ELF-1 (cell line): ENCODE results near the gene ADCY5.
A peak's percentile ranks its signal among the peaks of the same experiment; 100 is the strongest.

Experiments used
- DNase-seq: peaks from one replicate; pipeline ENCODE4 v3.0.0-alpha.2; 2016; ENCODE audit warnings: low read depth, low spot score

Gene ADCY5

DNA sequence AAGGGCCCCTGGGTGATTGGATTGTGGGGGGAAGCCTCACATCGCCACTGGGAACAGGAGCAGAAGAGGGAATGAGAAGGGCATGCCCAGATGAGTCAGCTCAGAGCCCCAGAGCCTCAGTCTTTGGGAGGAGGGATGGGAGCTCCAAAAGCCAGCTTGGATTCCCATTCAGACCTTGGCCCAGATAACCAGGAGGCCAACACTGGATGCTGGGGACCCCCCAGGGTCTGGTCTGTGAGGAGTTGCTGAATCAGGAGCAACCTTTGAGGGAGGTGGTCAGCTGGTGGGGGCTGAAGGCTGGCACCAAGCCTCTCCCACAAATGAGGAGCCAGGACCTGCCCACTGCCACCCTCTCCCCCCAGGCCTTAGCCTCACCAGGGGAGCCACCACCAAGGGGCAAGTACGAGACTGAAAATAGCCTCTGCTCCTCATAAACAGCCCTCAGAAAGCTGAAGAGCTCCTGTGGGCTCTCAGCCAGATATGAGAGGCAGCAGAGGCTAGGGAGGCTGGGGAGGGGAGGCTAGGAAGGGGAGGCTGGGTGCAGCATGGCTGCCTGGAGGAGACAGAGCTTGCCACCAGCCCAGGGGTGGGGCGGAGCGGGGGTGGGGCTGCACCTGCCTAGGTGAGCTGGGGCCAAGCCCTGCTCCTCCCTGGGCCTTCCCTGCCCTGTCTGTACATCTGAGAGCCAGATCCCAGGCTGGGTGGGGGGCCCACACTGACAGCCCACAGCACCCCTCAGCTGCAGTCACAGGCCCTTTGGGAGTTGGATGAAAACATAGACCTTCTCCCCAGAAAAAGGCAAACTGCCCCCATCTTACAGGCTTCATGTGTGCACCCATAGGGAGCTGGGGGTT, 147.3 kb downstream of the ADCY5 start:
- DNase-seq, result no peak

DNA sequence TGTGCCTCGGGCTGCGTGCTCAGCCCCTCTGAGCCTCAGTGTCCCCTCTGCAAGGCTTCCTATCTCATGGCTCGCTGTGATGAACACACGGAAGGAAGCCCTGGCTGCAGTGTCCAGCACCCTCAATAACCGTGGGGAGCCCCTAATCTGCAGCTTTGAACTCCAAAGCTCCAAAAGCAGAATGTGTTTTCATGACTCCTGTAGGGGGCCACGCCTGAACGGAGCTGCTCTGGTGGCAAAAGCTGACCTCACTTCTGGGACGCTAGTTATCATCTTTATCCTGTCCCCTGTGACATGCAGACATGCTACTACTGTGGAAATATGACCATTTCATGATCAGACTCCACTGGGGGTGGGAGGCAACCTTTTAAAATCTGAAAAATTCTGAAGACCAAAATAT, 148.3 kb downstream of the ADCY5 start:
- no peak for DNase-seq

DNA sequence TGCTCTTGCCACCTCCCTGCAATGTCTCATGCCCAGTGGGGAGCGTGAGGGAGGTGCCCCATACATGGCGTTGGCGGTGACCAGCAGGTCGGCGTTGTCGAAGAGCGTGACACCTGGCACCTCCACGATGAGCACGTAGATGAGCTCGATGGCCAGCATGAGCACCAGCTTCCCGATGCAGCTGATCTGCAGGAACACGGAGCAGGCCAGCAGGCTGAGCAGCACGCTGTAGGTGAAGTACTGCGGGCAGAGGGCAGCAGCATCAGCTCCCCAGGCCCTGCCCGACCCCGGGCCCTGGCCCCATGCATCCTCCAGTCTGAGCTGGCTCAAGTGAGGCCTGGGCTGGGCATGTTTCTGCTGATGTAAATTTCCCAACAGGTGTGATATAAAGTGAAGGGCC, 148.8 kb downstream of the ADCY5 start:
- DNase-seq, result no peak

DNA sequence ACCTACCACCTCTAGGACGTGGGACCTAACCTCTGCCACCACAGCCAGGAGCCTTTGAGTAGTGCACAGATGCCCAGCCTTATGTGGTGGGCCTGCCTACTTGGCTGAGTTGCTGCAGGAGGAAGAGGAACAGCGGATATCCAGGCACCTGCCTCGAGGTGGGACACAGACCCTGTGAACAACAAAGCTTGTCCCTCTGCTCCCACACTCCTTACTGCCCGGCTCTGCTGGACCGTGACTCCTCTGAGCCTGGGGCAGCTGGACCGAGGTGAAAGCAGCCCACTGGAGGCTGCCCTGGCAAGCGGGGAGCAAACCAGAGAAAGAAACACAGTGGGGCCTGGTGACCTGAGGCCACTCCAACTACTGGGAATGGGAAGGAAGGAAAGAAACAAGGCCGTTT, 149.3 kb downstream of the ADCY5 start:
- DNase-seq, result no peak

DNA sequence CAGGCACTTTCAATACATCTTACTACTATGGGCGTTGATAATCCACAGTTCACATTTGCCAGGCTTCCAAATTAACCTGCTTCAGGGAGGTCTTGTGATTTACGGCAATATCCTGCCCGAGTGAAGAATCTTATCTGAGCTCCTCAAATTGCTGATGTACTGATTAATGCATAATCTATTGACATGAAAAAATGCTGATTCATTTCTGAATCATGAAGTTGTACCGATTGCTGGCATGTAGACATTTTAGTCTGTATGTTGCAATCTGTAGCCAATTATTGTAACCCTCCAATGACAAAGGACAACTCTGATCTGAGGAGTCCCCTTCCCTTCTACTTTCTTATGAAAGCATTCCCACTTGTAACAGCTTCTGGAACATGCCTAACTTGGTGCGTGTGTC, 150.0 kb downstream of the ADCY5 start:
- DNase-seq, result no peak

DNA sequence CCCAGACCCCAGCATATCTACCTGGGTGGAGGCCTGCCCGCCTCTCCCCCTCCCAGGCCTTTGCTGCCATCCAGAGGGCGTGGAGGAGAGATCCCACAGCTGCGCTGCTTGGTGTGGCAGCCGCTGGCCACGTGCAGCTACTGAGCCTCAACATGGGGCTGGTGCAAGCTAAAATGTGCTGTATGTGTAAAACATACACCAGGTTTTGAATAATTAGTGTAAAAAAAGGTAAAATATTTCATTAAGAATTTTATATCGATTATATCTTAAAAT, 151.3 kb downstream of the ADCY5 start:
- peak; percentile 23 for DNase-seq

DNA sequence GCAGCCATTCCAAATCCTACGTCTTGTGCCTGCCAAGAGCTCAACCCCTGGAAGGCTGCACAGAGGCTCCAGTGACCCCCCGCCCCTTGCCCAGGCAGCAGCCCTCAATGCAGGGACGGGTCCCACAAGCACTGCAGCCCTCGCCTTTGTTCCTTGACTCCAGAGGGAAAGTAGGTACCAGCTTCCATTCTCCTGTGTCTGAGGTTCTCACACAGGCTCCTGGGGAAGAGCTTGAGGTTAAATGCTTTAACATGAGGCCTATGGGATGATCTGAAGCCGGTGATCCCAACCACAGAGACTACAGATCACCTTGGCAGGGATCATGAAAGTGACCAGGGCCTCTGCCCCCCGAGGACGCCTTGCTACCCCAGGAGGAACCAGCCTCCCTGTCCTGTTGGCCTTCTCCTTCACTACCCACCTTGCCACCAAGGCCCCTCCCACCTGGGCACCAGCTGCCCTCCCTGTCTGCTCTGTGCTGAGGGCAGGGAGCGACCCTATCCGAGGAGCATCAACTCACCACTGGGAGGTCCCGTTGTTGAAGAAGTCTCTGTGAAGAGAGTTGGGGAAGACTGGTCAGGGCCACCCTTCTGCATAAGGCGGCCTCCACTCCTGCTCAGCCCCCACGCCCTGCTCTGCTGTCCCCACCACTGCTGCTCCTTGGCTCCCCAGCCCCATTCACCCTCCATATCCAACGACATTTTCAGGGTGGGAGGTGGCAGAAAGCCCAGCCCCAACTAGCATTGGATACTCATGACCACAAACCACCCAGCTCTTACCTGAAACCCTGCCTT, 151.9 kb downstream of the ADCY5 start:
- DNase-seq, result no peak

DNA sequence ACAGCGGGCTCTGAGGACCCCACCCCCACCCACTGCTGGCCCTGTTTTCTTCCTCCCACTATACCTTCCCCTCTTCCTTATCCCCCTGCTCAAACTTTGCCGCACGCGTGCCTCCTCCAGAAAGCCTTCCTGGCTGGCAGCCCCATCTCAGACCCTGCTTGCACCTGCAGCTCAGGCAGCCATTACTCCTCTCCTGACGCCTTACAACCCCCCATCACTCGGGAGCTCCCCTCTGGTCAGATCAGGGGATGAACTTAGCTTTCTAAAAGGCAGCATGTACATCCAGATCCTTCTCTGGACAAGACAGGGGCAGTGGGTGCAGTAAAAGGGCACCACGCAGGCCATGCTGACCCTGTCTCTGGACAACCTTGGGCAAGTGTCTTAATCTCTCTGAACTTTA, 152.6 kb downstream of the ADCY5 start:
- no peak for DNase-seq

DNA sequence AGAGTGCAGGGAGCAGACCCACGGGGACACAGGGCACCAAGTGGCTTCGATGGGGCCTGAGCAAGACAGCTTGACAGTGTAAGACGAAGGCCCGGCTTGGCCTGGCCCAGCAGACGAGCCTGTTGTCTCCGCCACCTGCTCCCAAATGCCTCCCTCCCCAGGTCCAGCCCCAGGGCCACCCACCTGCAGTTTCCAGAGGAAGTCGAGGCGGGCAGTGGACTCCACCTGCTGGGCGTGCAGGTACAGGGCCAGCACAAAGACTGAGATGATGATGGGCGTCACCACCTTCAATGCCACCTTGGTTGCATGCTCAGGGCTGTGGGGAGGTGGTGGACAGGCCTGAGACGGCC, 153.0 kb downstream of the ADCY5 start:
- no peak for DNase-seq

DNA sequence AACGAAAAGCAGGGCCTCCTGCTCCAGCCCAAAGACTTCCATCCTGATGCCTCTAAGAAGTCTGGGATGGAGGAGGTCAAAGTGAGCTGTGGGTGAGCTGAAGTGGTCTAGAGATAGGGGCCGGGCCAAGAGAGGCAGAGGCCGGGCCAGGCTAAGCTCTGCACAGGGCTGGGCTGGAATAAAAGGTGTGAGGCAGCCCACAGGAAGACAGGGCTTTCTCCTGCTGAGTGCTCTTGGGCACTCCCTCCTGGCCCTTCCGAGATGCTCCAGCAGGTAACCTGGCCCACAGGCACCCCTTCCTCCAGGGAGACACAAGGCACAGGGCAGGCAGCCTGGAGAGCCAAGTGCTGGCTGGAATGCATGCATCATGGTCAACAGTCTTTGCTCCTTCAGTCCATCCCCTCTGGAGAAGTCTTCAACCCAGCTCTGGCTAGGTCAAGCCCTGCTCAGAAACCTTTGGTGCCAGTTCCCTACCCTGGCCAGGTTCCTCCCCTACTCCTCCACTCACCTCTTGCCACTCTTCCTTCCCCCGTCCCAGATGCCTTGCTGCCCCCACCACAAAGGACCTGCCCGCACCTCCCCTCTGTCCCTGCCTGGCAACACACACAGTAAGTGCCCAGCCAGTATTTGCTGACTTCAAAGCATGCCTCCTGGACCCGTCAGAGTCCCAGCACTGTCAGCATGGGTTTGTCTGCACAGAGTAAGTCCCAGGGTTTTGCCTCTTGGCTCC, 153.6 kb downstream of the ADCY5 start:
- no peak for DNase-seq

DNA sequence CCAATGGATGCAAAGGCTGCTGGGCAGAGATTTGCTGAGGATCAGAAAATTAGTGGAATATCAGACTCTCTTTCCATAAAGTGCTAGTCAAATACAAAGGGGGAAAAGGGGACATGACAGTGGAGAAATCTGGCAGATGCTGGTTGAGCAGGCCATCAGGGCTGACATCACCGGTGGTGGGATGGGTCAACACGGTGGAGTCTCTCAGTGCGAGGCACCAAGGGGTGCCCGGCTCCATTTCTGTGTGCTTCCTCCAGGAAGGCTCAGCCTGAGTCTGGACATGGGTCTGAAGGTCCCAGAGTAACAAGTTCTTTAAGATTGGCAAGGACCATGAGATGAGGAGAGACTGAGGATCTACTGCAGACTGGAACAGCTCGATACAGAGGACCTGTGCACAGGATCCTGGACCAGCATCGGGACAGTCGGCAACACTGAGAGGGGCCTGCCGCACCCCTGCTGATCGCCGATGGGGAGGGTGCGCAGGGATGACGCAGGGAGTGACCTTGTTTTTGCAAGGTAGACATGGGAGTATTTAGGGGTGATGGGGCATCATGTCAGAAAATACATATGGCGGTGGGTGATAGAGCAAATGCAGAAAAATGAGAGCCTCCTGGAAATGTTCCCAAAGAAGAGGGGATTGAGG, 154.5 kb downstream of the ADCY5 start:
- no peak for DNase-seq

DNA sequence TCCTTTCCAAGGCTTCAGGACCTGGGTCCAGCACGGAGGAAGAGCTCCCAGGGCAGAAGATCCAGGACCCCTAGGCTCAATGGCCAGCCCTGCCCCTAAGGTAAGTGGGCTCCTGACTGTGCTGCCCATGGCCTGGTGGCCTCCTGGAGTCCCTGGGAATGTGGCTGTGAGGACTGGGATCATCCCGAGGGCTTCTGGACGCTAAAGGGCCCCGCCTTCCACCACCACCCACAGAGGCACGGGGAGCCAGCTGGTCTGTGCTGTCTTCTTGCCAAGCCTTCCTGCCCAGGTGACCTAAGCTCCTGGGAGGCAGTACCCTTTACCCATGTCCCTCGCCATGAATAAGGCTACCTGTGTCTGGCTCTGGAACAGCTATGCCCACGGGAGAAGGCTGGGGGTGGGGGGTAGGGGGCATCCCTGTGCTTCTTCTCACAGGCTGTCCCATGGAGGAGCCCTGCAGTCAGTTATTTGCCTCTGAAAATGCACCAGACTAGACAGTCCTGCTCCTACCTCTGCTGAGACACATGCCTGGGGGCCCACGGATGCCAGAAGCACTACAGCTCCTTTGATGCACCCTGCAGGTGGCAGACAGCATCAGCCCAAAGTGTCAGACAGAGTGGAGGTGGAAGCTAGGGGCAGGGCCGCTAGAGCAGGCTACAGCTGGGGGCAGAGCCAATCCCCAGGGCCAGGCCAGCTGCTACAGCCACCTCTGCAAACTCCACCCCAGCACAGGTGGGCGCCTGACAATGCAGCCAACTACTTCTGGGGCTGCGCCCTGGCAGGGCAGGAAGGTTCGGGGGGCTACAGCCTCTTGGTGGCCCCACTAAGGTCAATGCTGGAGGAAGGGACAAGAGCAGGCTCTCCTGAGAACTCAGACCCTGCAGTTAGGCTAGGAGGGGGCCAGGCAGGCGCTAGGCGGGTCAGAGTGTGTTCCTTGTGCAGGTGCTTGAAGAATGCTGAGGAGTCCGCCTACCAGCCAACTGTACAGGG, 156.3 kb downstream of the ADCY5 start:
- DNase-seq, result peak; percentile 68

DNA sequence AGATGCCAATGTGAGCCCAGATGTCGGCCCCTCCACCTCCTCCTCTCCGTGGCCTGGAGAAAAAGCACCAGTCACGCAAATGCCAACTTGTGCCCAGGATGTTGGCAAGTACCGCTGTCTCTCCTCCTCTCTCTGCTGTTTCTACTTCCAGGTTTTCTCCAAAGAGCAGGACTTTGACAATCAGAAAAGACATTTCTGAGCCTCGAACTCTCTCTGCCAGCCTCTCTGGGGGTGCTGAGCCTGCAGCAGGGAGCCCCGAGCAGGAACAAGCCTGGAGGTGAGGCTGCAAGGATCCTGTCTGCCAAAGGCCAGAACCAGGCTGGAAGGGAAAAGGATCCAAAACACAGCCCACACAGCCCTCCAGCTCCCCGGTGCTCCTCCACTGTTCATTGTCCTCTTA, 157.5 kb downstream of the ADCY5 start:
- DNase-seq, result no peak

DNA sequence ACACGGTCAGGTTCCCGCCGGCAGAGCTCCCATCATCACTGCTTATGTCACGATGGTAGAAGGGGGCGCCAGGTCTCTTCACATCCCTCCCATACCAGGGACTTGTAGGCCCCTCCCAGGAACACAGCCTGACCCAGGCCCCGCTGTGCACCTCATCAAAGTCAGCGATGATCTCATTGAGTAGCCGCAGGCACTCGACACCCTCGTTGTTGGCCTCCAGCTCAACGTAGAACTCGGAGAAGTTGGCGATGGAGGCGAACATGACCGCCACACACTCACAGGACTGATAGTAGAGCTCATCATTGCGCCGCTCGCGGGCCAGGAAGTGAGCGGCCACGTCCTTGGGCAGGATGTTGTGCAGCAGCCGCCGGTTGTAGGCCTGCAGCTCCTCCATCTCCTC, 157.9 kb downstream of the ADCY5 start:
- no peak for DNase-seq

DNA sequence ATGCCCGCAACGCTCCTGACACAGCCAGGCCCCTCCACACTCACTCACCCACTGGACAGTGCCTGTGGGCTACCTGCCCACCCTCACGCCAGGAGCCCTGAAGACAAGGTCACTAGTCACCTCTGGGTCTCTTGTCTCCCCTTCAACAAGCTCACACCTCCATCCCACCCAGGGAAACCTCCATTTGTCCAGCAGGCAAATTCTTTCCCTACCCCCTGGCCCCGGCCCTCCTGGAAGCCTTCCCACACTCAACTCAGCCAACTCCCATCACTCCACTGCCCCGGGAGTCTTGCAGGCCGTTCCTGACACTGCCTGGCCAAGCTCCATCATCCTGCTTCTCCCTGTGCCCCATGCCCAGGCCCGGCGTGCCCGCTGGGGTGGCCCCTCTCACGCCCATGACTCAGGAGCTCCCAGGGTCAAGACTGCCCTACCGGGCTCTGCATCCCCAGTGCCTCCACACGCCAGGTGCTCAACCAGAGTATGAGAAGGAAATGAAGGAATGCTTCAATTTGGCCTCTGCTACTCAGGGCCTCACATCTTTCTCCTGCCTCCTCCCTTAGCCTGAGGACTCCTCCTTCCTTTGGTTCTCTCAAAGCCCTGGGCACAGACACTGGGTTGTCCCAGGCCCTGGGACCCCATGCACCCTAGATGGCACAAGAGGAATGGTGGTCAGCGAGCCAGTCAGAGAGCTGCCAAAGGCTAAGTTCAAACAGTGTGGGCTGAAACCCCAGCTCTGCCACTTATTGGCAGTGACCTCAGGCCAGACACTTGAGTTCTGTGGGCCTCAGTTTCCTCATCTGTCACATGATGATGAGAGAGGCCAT, 158.6 kb downstream of the ADCY5 start:
- no peak for DNase-seq

DNA sequence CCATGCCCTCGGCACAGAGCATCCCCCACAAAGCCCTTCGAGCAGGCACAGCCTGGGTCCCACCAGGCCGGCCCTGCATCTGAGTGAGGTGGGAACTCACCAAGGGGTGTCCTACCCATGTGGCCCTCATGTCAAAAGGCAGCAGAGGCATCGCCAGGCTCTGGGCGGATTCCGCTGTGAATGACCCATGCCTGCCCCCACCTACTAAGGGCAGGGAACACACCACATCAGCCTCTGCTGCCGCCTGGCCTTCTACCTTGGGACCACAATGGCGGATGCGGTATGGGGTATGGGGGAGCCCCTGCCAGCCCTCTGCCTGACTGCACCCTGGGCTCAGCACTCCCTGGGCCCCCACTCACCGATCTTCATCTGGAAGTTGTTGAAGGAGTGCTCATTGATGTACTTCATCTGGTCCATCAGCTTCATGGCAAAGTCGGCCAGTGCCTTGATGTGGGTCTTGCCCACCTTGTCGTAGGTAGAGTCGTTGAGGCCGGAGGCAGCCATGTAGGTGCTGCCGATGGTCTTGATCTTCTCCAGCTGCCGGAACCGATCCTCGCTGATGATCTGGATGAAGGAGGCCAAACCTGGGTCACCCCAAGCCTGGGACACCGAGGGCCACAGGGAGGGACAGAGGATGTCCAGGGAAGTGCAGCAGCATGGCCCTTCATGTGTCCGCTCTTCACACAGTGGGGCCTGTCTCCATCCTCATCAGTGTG, 159.3 kb downstream of the ADCY5 start:
- DNase-seq, result no peak

DNA sequence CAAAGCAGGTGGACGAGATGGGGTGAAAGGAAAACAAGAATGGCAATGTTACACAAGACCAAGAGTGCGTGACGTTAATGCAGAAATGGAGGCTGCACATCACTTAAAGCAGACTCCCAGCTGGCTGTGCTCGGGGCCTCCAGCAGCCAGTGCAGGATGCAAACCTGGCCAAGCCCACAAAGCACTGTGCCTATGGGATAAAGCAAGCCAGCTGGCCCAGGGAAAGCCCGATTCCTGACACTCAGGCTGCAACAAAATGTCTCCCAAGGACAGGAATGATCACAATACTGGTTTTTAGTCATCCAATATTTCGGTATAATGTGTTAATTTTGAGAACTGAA, 161.0 kb downstream of the ADCY5 start:
- DNase-seq, result no peak

DNA sequence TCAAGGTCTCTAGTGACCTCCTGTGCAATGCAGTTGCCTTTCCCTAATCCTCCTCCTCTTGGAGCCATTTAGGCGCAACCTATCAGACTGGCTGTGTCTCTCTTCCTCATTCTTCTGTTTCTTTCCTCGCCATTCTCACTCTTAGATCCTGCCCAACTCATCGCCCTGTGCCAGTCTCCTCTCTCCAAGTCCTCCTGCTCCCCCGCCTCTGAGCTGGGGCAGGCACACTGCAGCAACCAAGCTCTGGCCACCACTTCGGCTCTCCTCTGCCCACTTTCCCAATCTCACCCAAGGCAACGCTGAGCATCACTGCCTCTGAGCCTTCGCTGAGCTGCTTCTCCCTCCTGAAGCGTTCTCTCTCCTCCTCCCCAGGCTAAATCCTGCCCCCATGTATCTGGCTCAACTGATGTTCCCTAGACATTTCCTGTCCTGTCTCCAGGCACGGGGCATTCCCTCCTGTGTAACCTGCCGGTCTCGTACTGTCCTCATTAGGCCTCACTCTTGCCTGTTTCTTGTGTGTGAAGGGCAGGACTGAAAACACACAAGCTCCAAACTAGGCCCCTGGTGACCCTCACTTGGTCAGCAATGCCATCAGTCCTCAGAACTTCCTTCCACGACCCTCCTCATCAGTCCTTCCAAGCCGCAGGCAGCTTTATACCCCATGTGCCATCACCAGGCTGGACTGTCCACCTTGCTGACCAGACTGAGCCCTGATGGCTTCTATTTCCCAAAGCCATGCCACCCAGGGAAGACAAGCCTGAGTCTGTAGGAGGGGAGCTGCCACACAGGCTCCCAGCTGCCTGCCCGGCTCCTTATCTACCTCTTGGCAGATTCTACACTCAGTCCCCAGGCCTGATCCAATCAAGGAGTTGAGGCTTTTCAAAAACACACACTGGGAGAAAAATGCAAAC, 161.6 kb downstream of the ADCY5 start:
- DNase-seq, result no peak
